ENCODE results near the gene UMODL1.

The UMODL1 gene

GRCh38 chr21:42059721-42060120, 11.4 kb upstream of the UMODL1 start:
- H3K4me3 ChIP-seq, result no peak overlapping the region
- TF ChIP-seq EZH2 (IDR thresholded peaks at IDR 0.05) (no peak), POLR2AphosphoS5 (IDR thresholded peaks at IDR 0.05; ENCODE audit: borderline replicate concordance, low read depth, low read length) (no peak), FOXP2 (optimal IDR thresholded peaks at IDR 0.05; ENCODE audit: control extremely low read depth, extremely low read length, insufficient read depth) (no peak)
- DNase-seq (ENCODE audit: low read depth, low spot score), result no peak

GRCh38 chr21:42060166-42060565, 11.0 kb upstream of the UMODL1 start:
- TF ChIP-seq POLR2AphosphoS5 (IDR thresholded peaks at IDR 0.05; ENCODE audit: borderline replicate concordance, low read depth, low read length) (no peak), EZH2 (IDR thresholded peaks at IDR 0.05) (no peak), FOXP2 (optimal IDR thresholded peaks at IDR 0.05; ENCODE audit: control extremely low read depth, extremely low read length, insufficient read depth) (no peak)

More at GRCh38 chr21:42059721-42060120, 11.4 kb upstream of the UMODL1 start:
- Histone ChIP-seq H3K9ac (ENCODE audit: insufficient read length) (no peak overlapping the region), H3K36me3 (ENCODE audit: insufficient read depth, low read length) (no peaks in the 10 kb centered on the region), H3K9me3 (ENCODE audit: low read depth, low read length) (no peaks in the 10 kb centered on the region), H3K27ac (no peak overlapping the region)

GRCh38 chr21:42061195-42061985, 9.7 kb upstream of the UMODL1 start:
- Histone ChIP-seq H3K27ac (no peak overlapping the region), H3K9ac (ENCODE audit: insufficient read length) (no peak overlapping the region), H3K36me3 (ENCODE audit: insufficient read depth, low read length) (no peaks in the 10 kb centered on the region), H3K9me3 (ENCODE audit: low read depth, low read length) (no peaks in the 10 kb centered on the region), H3K4me3 (no peak overlapping the region)
- no peak for DNase-seq (ENCODE audit: low read depth, low spot score)
- TF ChIP-seq FOXP2 (optimal IDR thresholded peaks at IDR 0.05; ENCODE audit: control extremely low read depth, extremely low read length, insufficient read depth) (no peak), POLR2AphosphoS5 (IDR thresholded peaks at IDR 0.05; ENCODE audit: borderline replicate concordance, low read depth, low read length) (no peak), EZH2 (IDR thresholded peaks at IDR 0.05) (no peak)

More at GRCh38 chr21:42060166-42060565, 11.0 kb upstream of the UMODL1 start:
- H3K36me3 ChIP-seq (ENCODE audit: insufficient read depth, low read length), result no peaks in the 10 kb centered on the region
- H3K9me3 ChIP-seq (ENCODE audit: low read depth, low read length), result no peaks in the 10 kb centered on the region
- H3K27ac ChIP-seq, result no peak overlapping the region
- H3K9ac ChIP-seq (ENCODE audit: insufficient read length), result no peak overlapping the region
- no peak overlapping the region for H3K4me3 ChIP-seq
- DNase-seq (ENCODE audit: low read depth, low spot score), result no peak

GRCh38 chr21:42061986-42062235, 9.2 kb upstream of the UMODL1 start:
- H3K9ac ChIP-seq (ENCODE audit: insufficient read length), result no peak overlapping the region

GRCh38 chr21:42062236-42063022, 8.7 kb upstream of the UMODL1 start:
- no peak overlapping the region for H3K27ac ChIP-seq
- H3K9me3 ChIP-seq (ENCODE audit: low read depth, low read length), result no peaks in the 10 kb centered on the region
- H3K4me3 ChIP-seq, result no peak overlapping the region
- no peak for DNase-seq (ENCODE audit: low read depth, low spot score)
- H3K9ac ChIP-seq (ENCODE audit: insufficient read length), result no peak overlapping the region
- TF ChIP-seq FOXP2 (optimal IDR thresholded peaks at IDR 0.05; ENCODE audit: control extremely low read depth, extremely low read length, insufficient read depth), result no peak
- no peak for TF ChIP-seq POLR2AphosphoS5 (IDR thresholded peaks at IDR 0.05; ENCODE audit: borderline replicate concordance, low read depth, low read length)
- TF ChIP-seq EZH2 (IDR thresholded peaks at IDR 0.05), result no peak
- H3K36me3 ChIP-seq (ENCODE audit: insufficient read depth, low read length), result no peaks in the 10 kb centered on the region

More at GRCh38 chr21:42061986-42062235, 9.2 kb upstream of the UMODL1 start:
- TF ChIP-seq POLR2AphosphoS5 (IDR thresholded peaks at IDR 0.05; ENCODE audit: borderline replicate concordance, low read depth, low read length) (no peak), EZH2 (IDR thresholded peaks at IDR 0.05) (no peak), FOXP2 (optimal IDR thresholded peaks at IDR 0.05; ENCODE audit: control extremely low read depth, extremely low read length, insufficient read depth) (no peak)
- H3K27ac ChIP-seq, result no peak overlapping the region
- no peaks in the 10 kb centered on the region for H3K36me3 ChIP-seq (ENCODE audit: insufficient read depth, low read length)
- no peak for DNase-seq (ENCODE audit: low read depth, low spot score)
- H3K4me3 ChIP-seq, result no peak overlapping the region
- no peaks in the 10 kb centered on the region for H3K9me3 ChIP-seq (ENCODE audit: low read depth, low read length)

GRCh38 chr21:42063191-42063570, 7.9 kb upstream of the UMODL1 start:
- Histone ChIP-seq H3K4me3 (no peak overlapping the region), H3K9ac (ENCODE audit: insufficient read length) (no peak overlapping the region), H3K9me3 (ENCODE audit: low read depth, low read length) (no peaks in the 10 kb centered on the region), H3K36me3 (ENCODE audit: insufficient read depth, low read length) (no peaks in the 10 kb centered on the region), H3K27ac (no peak overlapping the region)
- TF ChIP-seq EZH2 (IDR thresholded peaks at IDR 0.05) (no peak), POLR2AphosphoS5 (IDR thresholded peaks at IDR 0.05; ENCODE audit: borderline replicate concordance, low read depth, low read length) (no peak), FOXP2 (optimal IDR thresholded peaks at IDR 0.05; ENCODE audit: control extremely low read depth, extremely low read length, insufficient read depth) (no peak)
- no peak for DNase-seq (ENCODE audit: low read depth, low spot score)

GRCh38 chr21:42063571-42064521, 7.3 kb upstream of the UMODL1 start:
- H3K4me3 ChIP-seq, result no peak overlapping the region
- no peak for DNase-seq (ENCODE audit: low read depth, low spot score)
- no peak overlapping the region for H3K9ac ChIP-seq (ENCODE audit: insufficient read length)
- no peaks in the 10 kb centered on the region for H3K36me3 ChIP-seq (ENCODE audit: insufficient read depth, low read length)
- no peaks in the 10 kb centered on the region for H3K9me3 ChIP-seq (ENCODE audit: low read depth, low read length)
- H3K27ac ChIP-seq, result no peak overlapping the region
- TF ChIP-seq FOXP2 (optimal IDR thresholded peaks at IDR 0.05; ENCODE audit: control extremely low read depth, extremely low read length, insufficient read depth) (no peak), POLR2AphosphoS5 (IDR thresholded peaks at IDR 0.05; ENCODE audit: borderline replicate concordance, low read depth, low read length) (no peak), EZH2 (IDR thresholded peaks at IDR 0.05) (no peak)

- H3K9ac ChIP-seq (ENCODE audit: insufficient read length), result no peak overlapping the region
These were observed 4.6 kb upstream of the UMODL1 start for GRCh38 chr21:42066521-42066920.

More at GRCh38 chr21:42066521-42066920, 4.6 kb upstream of the UMODL1 start:
- Histone ChIP-seq H3K9me3 (ENCODE audit: low read depth, low read length) (no peaks in the 10 kb centered on the region), H3K36me3 (ENCODE audit: insufficient read depth, low read length) (no peaks in the 10 kb centered on the region), H3K27ac (no peak overlapping the region), H3K4me3 (no peak overlapping the region)
- DNase-seq (ENCODE audit: low read depth, low spot score), result no peak
- no peak for TF ChIP-seq POLR2AphosphoS5 (IDR thresholded peaks at IDR 0.05; ENCODE audit: borderline replicate concordance, low read depth, low read length)
